ENCODE data around the gene C1orf122. TPM values are rescaled to one million over a fixed set of nuclear protein-coding genes. Genes with fewer than 3 reads are reported as not detected.

The C1orf122 gene
- total RNA-seq, 2 experiments from 2014 or later, result 26.0 to 29.7 TPM

GRCh38 chr1:37831109-37831508 is 23.5 kb downstream of the C1orf122 start:
- Histone ChIP-seq H3K4me3 (ENCODE audit: low read depth, low read length, poor library complexity, severe bottlenecking) (no peak overlapping the region), H3K9me2 (ENCODE audit: insufficient read depth, low read length) (no peaks in the 10 kb centered on the region), H2AFZ (ENCODE audit: low read length) (no peak overlapping the region), H3K9me3 (ENCODE audit: low read length) (no peaks in the 10 kb centered on the region), H3K27ac (ENCODE audit: low read depth, low read length, poor library complexity, severe bottlenecking) (no peak overlapping the region), H3K79me2 (ENCODE audit: insufficient read depth, low read depth, low read length) (no peaks in the 10 kb centered on the region), H3K36me3 (ENCODE audit: insufficient read depth, low read length) (peaks cover 85% of the 10 kb centered on the region), H4K20me1 (ENCODE audit: insufficient read depth, low read length) (no peaks in the 10 kb centered on the region), H3K4me1 (ENCODE audit: insufficient read depth, low read length, poor library complexity, severe bottlenecking) (no peaks in the 10 kb centered on the region), H3K4me2 (ENCODE audit: low read length) (no peak overlapping the region)
- no peak for TF ChIP-seq EZH2phosphoT487 (IDR thresholded peaks at IDR 0.05; ENCODE audit: borderline replicate concordance, low read depth, low read length)
- no peak for TF ChIP-seq CTCF (conservative IDR thresholded peaks at IDR 0.05; ENCODE audit: low read length)
- BruUV-seq (replicated peaks), result no TSS peak
- ChIA-PET POLR2A (no interaction called here), CTCF (ENCODE audit: unreplicated experiment) (interaction anchor here (0.5 kb wide), 1 partner anchor 430 kb away, joined by 4 read pairs; no protein-coding TSS in a partner anchor)
- intact Hi-C loops (cut with micrococcal nuclease; ENCODE audit: unreplicated experiment), result no loop called here
- DNase-seq (ENCODE audit: low spot score), result no peak

GRCh38 chr1:37831809-37832208 is 24.2 kb downstream of the C1orf122 start:
- H3K79me2 ChIP-seq (ENCODE audit: insufficient read depth, low read depth, low read length), result no peaks in the 10 kb centered on the region
- no peak for TF ChIP-seq CTCF (conservative IDR thresholded peaks at IDR 0.05; ENCODE audit: low read length)
- TF ChIP-seq EZH2phosphoT487 (IDR thresholded peaks at IDR 0.05; ENCODE audit: borderline replicate concordance, low read depth, low read length), result no peak

GRCh38 chr1:37836788-37837187 is 29.2 kb downstream of the C1orf122 start:
- H3K4me3 ChIP-seq (ENCODE audit: low read depth, low read length, poor library complexity, severe bottlenecking), result no peak overlapping the region
- ChIA-PET CTCF (ENCODE audit: unreplicated experiment) (no interaction called here), POLR2A (interaction anchor here (0.6 to 0.7 kb wide), 3 partner anchors 10 to 306 kb away, joined by 3 to 7 read pairs (median 3); no protein-coding TSS in a partner anchor)
- H3K79me2 ChIP-seq (ENCODE audit: insufficient read depth, low read depth, low read length), result no peaks in the 10 kb centered on the region
- TF ChIP-seq EZH2phosphoT487 (IDR thresholded peaks at IDR 0.05; ENCODE audit: borderline replicate concordance, low read depth, low read length) (no peak), CTCF (conservative IDR thresholded peaks at IDR 0.05; ENCODE audit: low read length) (no peak)
- H3K9me3 ChIP-seq (ENCODE audit: low read length), result no peaks in the 10 kb centered on the region
- no peak overlapping the region for H2AFZ ChIP-seq (ENCODE audit: low read length)
- intact Hi-C loops (cut with micrococcal nuclease; ENCODE audit: unreplicated experiment), result no loop called here
- H3K36me3 ChIP-seq (ENCODE audit: insufficient read depth, low read length), result peaks cover 86% of the 10 kb centered on the region
- no peaks in the 10 kb centered on the region for H3K9me2 ChIP-seq (ENCODE audit: insufficient read depth, low read length)
- H3K4me1 ChIP-seq (ENCODE audit: insufficient read depth, low read length, poor library complexity, severe bottlenecking), result no peaks in the 10 kb centered on the region
- H4K20me1 ChIP-seq (ENCODE audit: insufficient read depth, low read length), result no peaks in the 10 kb centered on the region
- no peak for DNase-seq (ENCODE audit: low spot score)
- no peak overlapping the region for H3K27ac ChIP-seq (ENCODE audit: low read depth, low read length, poor library complexity, severe bottlenecking)
- H3K4me2 ChIP-seq (ENCODE audit: low read length), result no peak overlapping the region
- no TSS peak for BruUV-seq (replicated peaks)

More at GRCh38 chr1:37831809-37832208, 24.2 kb downstream of the C1orf122 start:
- intact Hi-C loops (cut with micrococcal nuclease; ENCODE audit: unreplicated experiment), result no loop called here
- DNase-seq (ENCODE audit: low spot score), result no peak
- H3K9me2 ChIP-seq (ENCODE audit: insufficient read depth, low read length), result no peaks in the 10 kb centered on the region
- no peaks in the 10 kb centered on the region for H3K4me1 ChIP-seq (ENCODE audit: insufficient read depth, low read length, poor library complexity, severe bottlenecking)
- H3K4me3 ChIP-seq (ENCODE audit: low read depth, low read length, poor library complexity, severe bottlenecking), result no peak overlapping the region
- H3K36me3 ChIP-seq (ENCODE audit: insufficient read depth, low read length), result peaks cover 87% of the 10 kb centered on the region
- no TSS peak for BruUV-seq (replicated peaks)
- H3K27ac ChIP-seq (ENCODE audit: low read depth, low read length, poor library complexity, severe bottlenecking), result no peak overlapping the region
- ChIA-PET POLR2A (interaction anchor here (0.5 kb wide), 1 partner anchor 61 kb away, joined by 5 read pairs; no protein-coding TSS in a partner anchor), CTCF (ENCODE audit: unreplicated experiment) (no interaction called here)
- H3K9me3 ChIP-seq (ENCODE audit: low read length), result no peaks in the 10 kb centered on the region
- H3K4me2 ChIP-seq (ENCODE audit: low read length), result no peak overlapping the region
- H4K20me1 ChIP-seq (ENCODE audit: insufficient read depth, low read length), result no peaks in the 10 kb centered on the region
- H2AFZ ChIP-seq (ENCODE audit: low read length), result no peak overlapping the region

All from OCI-LY7 (cell line).